GM12875 (cell line): ENCODE results near the gene C1D.
"Not testable (repeated sequence)": the region's sequence is repeated elsewhere in the genome, so short reads cannot be mapped to it uniquely, and the experiment has no call there.

Experiments used
- H3K4me3 ChIP-seq: one replicate; pipeline ENCODE4 v1.5.1; 2011; ENCODE audit warnings: low read depth, low read length, control low read depth
- TF ChIP-seq, protein P1 (sequence below): IDR thresholded peaks from 2 replicates; pipeline ENCODE4 v1.5.1; 2011; ENCODE audit warnings: low read depth, mild to moderate bottlenecking, control low read depth, inconsistent platforms, low read length, moderate library complexity, borderline replicate concordance; ENCODE audit not compliant: insufficient read depth

The C1D gene

DNA sequence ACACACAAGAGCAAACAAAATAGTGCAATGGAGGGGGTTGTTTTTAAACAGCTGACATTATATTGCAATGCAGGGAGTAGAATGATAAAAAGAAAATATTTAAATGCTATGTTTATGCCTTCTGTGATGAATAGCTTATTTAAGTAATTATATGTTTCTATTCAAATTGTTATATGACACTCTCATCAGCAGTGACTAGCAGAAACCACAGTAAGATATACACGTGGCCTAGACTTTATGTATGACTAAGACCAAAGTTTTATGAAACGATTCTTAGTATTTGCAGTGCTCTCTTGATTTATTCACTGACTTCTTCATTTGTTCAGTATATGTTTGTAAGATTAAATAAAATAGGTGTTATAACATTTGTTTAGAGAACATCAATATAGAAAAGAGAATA lies 26.1 kb upstream of the C1D start:
- TF ChIP-seq, protein P1, sequence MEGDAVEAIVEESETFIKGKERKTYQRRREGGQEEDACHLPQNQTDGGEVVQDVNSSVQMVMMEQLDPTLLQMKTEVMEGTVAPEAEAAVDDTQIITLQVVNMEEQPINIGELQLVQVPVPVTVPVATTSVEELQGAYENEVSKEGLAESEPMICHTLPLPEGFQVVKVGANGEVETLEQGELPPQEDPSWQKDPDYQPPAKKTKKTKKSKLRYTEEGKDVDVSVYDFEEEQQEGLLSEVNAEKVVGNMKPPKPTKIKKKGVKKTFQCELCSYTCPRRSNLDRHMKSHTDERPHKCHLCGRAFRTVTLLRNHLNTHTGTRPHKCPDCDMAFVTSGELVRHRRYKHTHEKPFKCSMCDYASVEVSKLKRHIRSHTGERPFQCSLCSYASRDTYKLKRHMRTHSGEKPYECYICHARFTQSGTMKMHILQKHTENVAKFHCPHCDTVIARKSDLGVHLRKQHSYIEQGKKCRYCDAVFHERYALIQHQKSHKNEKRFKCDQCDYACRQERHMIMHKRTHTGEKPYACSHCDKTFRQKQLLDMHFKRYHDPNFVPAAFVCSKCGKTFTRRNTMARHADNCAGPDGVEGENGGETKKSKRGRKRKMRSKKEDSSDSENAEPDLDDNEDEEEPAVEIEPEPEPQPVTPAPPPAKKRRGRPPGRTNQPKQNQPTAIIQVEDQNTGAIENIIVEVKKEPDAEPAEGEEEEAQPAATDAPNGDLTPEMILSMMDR = no peak
- H3K4me3 ChIP-seq = no peak overlapping the region

DNA sequence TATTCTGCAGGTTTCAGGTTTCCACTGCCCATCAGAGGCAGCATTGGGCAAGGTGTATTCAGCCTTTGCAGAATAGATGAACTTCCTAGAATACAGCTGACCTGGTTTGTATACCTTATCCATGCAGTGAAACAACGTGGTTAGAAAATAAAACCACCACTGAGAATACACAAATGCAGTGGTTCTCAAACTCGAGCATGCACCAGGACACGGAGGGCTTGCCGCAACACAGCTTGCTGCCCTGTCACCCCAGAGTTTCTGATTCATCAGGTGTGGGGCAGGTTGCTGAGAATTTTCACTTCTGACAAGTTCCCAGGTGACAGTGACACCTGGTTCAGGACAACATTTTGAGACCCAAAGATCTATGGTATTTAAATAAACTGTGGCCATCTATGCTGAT lies 23.4 kb upstream of the C1D start:
- TF ChIP-seq, protein P1 = no peak

DNA sequence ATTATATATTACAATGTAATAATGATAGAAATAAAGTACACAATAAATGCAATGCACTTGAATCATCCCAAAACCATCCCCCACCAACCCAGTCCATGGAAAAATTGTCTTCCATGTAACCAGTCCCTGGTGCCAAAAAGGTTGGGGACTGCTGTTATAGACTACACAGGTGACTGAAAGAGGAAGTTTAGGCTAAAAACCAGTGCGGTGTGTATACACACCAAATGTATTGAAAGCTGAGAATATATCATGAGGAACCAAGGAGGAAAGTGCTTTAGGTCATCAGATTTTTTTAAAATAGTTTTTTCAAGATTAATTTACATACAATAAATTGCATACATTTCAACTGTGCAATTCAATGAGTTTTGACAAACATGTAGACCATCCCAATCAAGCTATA lies 20.5 kb upstream of the C1D start:
- no peak overlapping the region for H3K4me3 ChIP-seq
- TF ChIP-seq, protein P1 = no peak

More for the DNA sequence above, 23.4 kb upstream of the C1D start:
- H3K4me3 ChIP-seq = no peak overlapping the region

DNA sequence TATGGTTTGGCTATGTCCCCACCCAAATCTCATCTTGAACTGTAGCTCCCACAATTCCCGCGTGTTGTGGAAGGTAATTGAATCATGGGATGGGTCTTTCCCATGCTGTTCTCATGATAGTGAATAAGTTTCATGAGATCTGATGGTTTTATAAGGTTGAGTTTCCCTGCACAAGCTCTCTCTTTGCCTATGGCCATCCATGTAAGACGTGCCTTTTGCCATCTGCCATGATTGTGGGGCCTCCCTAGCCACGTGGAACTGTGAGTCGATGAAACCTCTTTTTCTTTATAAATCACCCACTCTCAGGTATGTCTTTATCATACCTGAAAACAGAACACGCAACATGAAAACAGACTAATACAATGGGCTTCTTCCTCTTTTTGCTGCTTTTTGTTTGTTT lies 11.2 kb upstream of the C1D start:
- TF ChIP-seq, protein P1 = no peak
- no peak overlapping the region for H3K4me3 ChIP-seq

DNA sequence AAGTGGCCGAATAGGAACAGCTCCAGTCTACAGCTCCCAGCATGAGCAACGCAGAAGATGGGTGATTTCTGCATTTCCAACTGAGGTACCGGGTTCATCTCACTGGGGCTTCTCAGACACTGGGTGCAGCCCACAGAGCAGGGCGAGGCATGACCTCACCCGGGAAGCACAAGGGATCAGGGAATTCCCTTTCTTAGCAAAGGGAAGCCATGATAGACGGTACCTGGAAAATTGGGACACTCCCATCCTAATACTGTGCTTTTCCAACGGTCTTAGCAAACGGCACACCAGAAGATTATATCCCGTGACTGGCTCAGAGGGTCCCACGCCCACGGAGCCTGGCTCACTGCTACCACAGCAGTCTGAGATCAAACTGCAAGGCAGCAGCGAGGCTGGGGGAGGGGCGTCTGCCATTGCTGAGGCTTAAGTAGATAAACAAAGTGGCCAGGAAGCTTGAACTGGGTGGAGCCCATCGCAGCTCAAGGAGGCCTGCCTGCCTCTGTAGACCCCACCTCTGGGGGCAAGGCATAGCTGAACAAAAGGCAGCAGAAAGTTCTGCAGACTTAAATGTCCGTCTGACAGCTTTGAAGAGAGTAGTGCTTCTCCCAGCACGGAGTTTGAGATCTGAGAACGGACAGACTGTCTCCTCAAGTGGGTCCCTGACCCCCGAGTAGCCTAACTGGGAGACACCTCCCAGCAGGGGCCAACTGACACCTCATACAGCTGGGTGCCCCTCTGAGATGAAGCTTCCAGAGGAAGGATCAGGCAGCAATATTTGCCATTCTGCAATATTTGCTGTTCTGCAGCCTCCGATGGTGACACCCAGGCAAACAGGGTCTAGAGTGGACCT lies 1.2 kb upstream of the C1D start:
- not testable (repeated sequence) for H3K4me3 ChIP-seq

DNA sequence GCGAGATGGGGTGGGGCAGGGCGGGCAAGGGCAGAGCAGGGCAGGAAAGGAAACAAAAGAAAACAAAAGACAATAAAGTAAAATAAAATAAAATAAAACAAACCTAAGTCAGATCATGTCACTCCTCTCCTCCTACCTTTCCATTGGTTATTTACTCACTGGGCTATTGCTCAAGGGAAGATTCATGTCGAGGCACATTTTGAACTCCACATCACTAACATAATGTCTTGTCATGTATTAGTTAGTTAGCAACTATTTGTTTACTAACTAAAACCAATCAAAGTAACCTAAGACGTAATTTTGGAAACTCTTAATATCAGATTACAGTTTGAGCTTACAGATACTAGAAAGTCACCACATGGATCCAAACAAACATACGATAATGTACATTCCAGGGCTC lies 2.2 kb downstream of the C1D start:
- TF ChIP-seq, protein P1 = no peak
- no peak overlapping the region for H3K4me3 ChIP-seq

DNA sequence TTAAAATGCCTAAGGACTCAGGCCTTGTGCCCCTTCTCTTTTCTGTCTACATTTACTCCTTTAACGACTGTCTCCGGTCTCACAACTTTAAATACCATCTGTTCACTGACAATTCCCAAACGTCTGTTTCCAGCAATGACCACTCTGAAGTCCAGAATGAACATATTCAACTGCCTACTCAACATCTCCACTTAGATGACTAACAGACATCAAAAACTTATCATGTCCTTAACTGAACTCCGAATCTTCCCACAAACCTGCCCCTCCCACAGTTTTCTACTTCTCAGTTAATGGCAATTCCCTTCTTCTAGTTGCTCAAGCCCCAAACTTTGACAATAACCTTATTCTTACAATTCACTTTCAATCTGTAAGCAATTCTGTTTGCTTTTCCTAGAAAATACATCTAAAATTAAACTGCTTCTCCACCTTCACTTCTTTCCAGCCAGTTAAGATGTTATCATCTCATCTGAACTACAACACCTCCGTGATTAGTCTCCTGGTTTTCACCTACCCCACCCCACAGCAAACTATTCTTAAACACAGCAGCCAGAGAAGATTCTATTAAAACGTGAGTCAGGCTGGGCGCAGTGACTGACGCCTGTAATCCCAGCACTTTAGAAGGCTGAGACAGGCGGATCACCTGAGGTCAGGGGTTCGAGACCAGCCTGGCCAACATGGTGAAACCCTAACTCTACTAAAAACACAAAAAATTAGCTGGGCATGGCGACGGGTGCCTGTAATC lies 2.8 kb downstream of the C1D start:
- no peak overlapping the region for H3K4me3 ChIP-seq
- TF ChIP-seq, protein P1 = no peak
